ENCODE results near the gene ADCYAP1. TPM values are rescaled to one million over a fixed set of nuclear protein-coding genes. Genes with fewer than 3 reads are reported as not detected.

ADCYAP1 gene
- polyA plus RNA-seq, 1 donor: 0.34 TPM

DNA sequence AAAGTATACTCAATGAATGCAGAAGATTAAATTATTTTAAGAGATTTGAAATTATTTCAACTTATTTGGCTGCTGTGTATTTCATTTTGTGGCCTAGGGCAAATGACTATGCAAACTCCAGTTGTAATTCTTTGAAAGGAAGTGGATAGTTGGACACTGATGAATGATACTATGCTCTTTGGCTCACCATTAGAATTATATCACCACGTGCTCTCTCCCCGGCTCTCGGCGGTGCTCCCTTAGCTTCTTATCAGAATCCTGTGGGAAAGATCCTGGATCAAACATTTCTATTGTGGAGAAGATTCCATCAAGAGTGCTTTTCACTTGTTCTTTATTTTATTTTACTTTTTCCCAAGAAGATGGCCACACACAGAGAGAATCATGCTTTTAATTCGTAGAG is 55.2 kb downstream of the ADCYAP1 start:
- DNase-seq (ENCODE audit: low read depth): no peak

Other genes with a start within 250 kb of the ADCYAP1 start
- gene TYMS, start 247.2 kb upstream of the ADCYAP1 start, polyA plus RNA-seq (ENCODE audit: insufficient read length): 49.0 TPM
- gene ENOSF1, start 192.2 kb upstream of the ADCYAP1 start, polyA plus RNA-seq (ENCODE audit: insufficient read length): 28.8 TPM
- 45.3 TPM for gene YES1, start 92.6 kb upstream of the ADCYAP1 start, polyA plus RNA-seq (ENCODE audit: insufficient read length)